Breast epithelium (tissue), 4 donors: ENCODE measurements around the gene RAB27B. TPM values are rescaled to one million over a fixed set of nuclear protein-coding genes. Genes with fewer than 3 reads are reported as not detected.
"Not testable (repeated sequence)": the region's sequence is repeated elsewhere in the genome, so short reads cannot be mapped to it uniquely, and the experiment has no call there.

Experiments
- DNase-seq, 2 donors: peaks; one replicate each; pipeline ENCODE4 v3.0.0-alpha.2; 2019; ENCODE audit warnings: low spot score in 2 of 2
- H3K27ac ChIP-seq, 2 donors: fragments of 200-600 bp; sonication (generic) in 1 of 2; one replicate each; pipeline ENCODE4 v1.5.1; 2016 to 2019; ENCODE audit warnings: mild to moderate bottlenecking in 1 of 2
- H3K27me3 ChIP-seq, 2 donors: fragments of 200-600 bp; sonication (generic) in 1 of 2; one replicate each; pipeline versions ENCODE4 v1.5.1 to v1.6.0; 2017 to 2019; ENCODE audit warnings: control low read depth in 1 of 2, mild to moderate bottlenecking in 1 of 2
- H3K36me3 ChIP-seq: fragments of 200-600 bp; one replicate; pipeline ENCODE4 v1.5.1; 2019
- H3K4me1 ChIP-seq, 2 donors: fragments of 200-600 bp; sonication (generic); one replicate each; pipeline ENCODE4 v1.5.1; 2016 to 2019; ENCODE audit warnings: control low read depth in 1 of 2
- H3K4me3 ChIP-seq, 3 donors: fragments of 200-600 bp; sonication (generic); 1 replicate in 2 of 3; 2 replicates in 1 of 3; pipeline ENCODE4 v1.5.1; 2016 to 2019; ENCODE audit warnings: mild to moderate bottlenecking in 3 of 3, moderate library complexity in 2 of 3
- H3K9me3 ChIP-seq, 2 donors: fragments of 200-600 bp; sonication (generic) in 1 of 2; one replicate each; pipeline ENCODE4 v1.5.1; 2016 to 2019; ENCODE audit warnings: control low read depth in 1 of 2
- POLR2A ChIP-seq: fragments of 450-650 bp; IDR thresholded peaks from one replicate; pipeline ENCODE4 v1.6.1; 2016; ENCODE audit warnings: antibody characterized with exemption, mild to moderate bottlenecking, moderate library complexity
- POLR2AphosphoS5 ChIP-seq, 3 donors: sonication (generic); formaldehyde crosslinking; IDR thresholded peaks; one replicate each; pipeline ENCODE4 v1.6.1; 2017; ENCODE audit warnings: antibody characterized with exemption in 3 of 3
- intact Hi-C: fragments of 100-400 bp; cut with DNase I; formaldehyde crosslinking; loops from one replicate; pipeline ENCODE4 v1.15.1; 2023; ENCODE audit warnings: low total_unique reads
- total RNA-seq, 3 donors: library from RNA; depleted of rRNA; stranded (reverse); fragments of >200 nt; gene quantifications; one replicate each; pipeline ENCODE4 v1.1.0, GENCODE V29; 2016
- TF ChIP-seq, protein P1 (sequence below), 3 donors: fragments of 450-650 bp; IDR thresholded peaks; one replicate each; pipeline ENCODE4 v1.5.1; 2016 to 2017; ENCODE audit warnings: antibody characterized with exemption in 3 of 3, mild to moderate bottlenecking in 3 of 3, moderate library complexity in 3 of 3

The RAB27B gene
- total RNA-seq, 3 donors from 2014 or later: 1.1 to 24.6 (median 11.8) TPM

DNA sequence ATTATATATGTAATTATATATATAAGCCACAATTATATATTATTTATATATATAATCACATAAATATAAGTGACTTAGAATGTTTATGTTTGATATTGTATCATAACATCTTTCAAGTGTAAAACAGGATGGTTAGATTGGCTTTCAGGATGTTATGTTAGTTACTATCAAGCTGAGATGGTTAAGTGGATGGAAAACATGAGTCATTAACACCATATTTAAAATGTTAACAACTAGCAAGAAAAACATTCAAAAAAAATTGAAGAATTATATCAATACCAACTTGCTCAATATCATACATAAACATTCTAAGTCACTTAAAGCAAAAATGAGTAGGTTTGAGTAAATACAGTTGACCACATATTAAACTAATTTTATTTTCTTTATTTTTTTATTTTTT, 21.8 kb upstream of the RAB27B start:
- TF ChIP-seq POLR2A (no peak), POLR2AphosphoS5 (IDR thresholded peaks at IDR 0.05) (no peak)
- TF ChIP-seq, protein P1, sequence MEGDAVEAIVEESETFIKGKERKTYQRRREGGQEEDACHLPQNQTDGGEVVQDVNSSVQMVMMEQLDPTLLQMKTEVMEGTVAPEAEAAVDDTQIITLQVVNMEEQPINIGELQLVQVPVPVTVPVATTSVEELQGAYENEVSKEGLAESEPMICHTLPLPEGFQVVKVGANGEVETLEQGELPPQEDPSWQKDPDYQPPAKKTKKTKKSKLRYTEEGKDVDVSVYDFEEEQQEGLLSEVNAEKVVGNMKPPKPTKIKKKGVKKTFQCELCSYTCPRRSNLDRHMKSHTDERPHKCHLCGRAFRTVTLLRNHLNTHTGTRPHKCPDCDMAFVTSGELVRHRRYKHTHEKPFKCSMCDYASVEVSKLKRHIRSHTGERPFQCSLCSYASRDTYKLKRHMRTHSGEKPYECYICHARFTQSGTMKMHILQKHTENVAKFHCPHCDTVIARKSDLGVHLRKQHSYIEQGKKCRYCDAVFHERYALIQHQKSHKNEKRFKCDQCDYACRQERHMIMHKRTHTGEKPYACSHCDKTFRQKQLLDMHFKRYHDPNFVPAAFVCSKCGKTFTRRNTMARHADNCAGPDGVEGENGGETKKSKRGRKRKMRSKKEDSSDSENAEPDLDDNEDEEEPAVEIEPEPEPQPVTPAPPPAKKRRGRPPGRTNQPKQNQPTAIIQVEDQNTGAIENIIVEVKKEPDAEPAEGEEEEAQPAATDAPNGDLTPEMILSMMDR (IDR thresholded peaks at IDR 0.05): no peak
- intact Hi-C loops: no loop called here
- Histone ChIP-seq H3K36me3 (no peaks in the 10 kb centered on the region), H3K9me3 (no peaks in the 10 kb centered on the region), H3K27ac (no peak overlapping the region), H3K27me3 (no peaks in the 10 kb centered on the region), H3K4me1 (no peaks in the 10 kb centered on the region), H3K4me3 (no peak overlapping the region)
- DNase-seq: no peak

DNA sequence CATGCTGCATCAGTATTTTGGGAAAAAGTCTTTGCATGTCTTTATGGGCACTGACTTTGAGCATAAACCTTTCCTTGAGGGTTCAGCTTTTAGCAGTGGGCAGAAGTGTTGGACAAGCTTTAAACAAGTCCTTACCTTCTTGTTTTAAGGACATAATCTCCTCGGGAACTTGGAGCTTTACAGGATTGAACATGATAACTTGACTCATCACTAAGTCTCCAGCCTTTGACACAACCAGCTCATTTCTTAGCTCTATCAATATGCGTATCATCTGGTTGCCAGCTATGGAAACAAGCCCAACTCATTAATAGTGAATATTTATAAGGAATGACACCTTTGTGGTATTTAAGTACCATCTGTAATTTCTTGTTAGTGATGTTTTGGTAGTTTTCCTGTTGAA, 21.0 kb upstream of the RAB27B start:
- TF ChIP-seq POLR2AphosphoS5 (IDR thresholded peaks at IDR 0.05) (no peak), POLR2A (no peak)
- TF ChIP-seq, protein P1 (IDR thresholded peaks at IDR 0.05): no peak
- Histone ChIP-seq H3K9me3 (no peaks in the 10 kb centered on the region), H3K27ac (no peak overlapping the region), H3K36me3 (no peaks in the 10 kb centered on the region), H3K4me1 (no peaks in the 10 kb centered on the region), H3K4me3 (no peak overlapping the region), H3K27me3 (no peaks in the 10 kb centered on the region)
- intact Hi-C loops: no loop called here
- no peak for DNase-seq

DNA sequence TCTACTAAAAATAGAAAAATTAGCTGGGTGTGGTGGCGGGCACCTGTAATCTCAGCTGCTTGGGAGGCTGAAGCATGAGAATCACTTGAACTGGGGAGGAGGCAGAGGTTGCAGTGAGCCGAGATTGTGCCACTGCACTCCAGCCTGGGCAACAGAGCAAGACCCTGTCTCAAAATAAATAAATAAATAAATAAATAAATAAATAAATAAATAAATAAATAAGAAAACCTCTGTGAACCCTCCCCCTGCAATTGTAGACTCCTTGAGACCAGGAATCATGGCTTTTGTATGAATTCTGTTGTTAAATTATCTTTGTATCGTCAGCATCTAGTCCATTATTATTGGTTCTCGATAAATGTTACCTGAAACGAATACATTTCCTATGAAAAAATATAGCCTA, 17.6 kb upstream of the RAB27B start:
- H3K36me3 ChIP-seq, H3K27me3 ChIP-seq, H3K4me3 ChIP-seq, intact Hi-C loops, DNase-seq, H3K9me3 ChIP-seq, H3K27ac ChIP-seq, H3K4me1 ChIP-seq: not testable (repeated sequence)

DNA sequence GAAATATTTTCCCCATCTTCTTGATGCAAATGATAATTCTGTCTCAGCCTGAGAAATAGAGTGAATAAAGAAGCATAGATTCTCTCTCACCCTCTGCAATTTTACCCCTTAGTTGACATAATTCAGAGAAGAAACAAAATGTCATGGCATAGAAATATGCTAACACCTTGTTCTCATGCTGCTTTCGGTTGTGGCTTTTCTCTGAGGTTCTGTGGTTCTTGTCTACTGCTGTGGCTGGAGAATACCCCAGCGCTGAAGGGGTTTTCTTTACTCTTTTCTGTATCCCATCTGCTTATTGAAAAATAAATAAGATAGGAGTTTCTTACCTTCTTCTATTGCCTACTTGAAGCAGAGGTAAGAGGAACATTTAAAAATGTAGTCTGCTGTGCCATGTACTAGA, 15.4 kb upstream of the RAB27B start:
- Histone ChIP-seq H3K4me1 (no peaks in the 10 kb centered on the region), H3K27ac (no peak overlapping the region), H3K27me3 (no peaks in the 10 kb centered on the region), H3K9me3 (no peaks in the 10 kb centered on the region), H3K36me3 (no peaks in the 10 kb centered on the region), H3K4me3 (no peak overlapping the region)
- intact Hi-C loops: no loop called here
- no peak for TF ChIP-seq POLR2A
- TF ChIP-seq, protein P1 (IDR thresholded peaks at IDR 0.05): no peak
- TF ChIP-seq POLR2AphosphoS5 (IDR thresholded peaks at IDR 0.05): no peak
- DNase-seq: no peak

DNA sequence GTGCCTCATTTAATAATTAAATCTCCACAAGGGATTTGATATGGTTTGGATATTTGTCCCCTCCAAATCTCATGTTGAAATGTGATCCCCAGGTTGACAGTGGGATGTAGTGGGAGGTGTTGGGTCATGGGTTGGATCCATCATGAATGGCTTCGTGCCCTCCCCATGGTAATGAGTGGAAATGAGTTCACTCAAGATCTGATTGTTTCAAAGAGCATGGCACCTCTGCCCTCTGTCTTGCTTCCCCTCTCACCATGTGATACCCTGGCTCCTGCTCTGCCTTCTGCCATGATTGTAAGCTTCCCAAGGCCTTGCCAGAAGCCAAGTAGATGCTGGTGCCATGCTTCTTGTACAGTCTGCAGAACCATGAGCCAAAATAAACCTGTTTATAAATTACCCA, 15.0 kb upstream of the RAB27B start:
- Histone ChIP-seq H3K36me3 (no peaks in the 10 kb centered on the region), H3K27ac (no peak overlapping the region), H3K27me3 (no peaks in the 10 kb centered on the region), H3K4me1 (no peaks in the 10 kb centered on the region), H3K9me3 (no peaks in the 10 kb centered on the region), H3K4me3 (no peak overlapping the region)
- TF ChIP-seq POLR2AphosphoS5 (IDR thresholded peaks at IDR 0.05) (no peak), POLR2A (no peak)
- TF ChIP-seq, protein P1 (IDR thresholded peaks at IDR 0.05): no peak
- intact Hi-C loops: no loop called here
- no peak for DNase-seq

DNA sequence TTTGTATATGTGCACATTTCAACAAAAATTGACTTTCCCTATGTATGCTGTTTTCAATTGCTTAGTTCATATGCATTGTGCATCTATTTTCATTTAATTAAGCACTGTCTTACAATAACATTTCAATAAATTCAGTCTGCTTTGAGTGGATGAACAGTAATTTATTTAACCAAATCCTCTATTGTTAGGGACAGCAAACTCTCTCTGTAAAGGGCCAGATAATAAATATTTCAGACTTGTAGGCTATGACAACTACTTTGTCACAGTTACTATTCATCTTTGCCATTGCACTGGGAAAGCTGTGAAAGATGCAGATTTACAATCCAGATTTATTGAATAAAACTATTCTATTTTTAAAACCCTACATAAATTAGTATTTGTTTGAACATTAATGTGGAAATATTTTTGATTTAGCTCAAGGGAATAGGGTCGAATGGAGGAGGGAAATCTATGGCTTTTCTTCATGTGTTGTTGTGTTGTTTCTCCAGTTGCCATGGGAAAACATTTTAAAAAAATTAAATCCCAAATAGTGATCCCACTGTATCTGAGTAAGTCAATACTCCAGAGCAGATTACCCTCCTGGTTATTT, 14.2 kb upstream of the RAB27B start:
- no peak overlapping the region for H3K4me3 ChIP-seq
- H3K27ac ChIP-seq: no peak overlapping the region
- DNase-seq: no peak
- no peak for TF ChIP-seq POLR2A
- TF ChIP-seq, protein P1 (IDR thresholded peaks at IDR 0.05): no peak
- TF ChIP-seq POLR2AphosphoS5 (IDR thresholded peaks at IDR 0.05): no peak
- H3K4me1 ChIP-seq: no peaks in the 10 kb centered on the region
- H3K9me3 ChIP-seq: no peaks in the 10 kb centered on the region
- H3K36me3 ChIP-seq: no peaks in the 10 kb centered on the region
- intact Hi-C loops: no loop called here
- no peaks in the 10 kb centered on the region for H3K27me3 ChIP-seq
